Mucosa of gallbladder (tissue), 1 donor: ENCODE measurements around the gene CLIC5. TPM values are rescaled to one million over a fixed set of nuclear protein-coding genes. Genes with fewer than 3 reads are reported as not detected.

Experiments used
- DNase-seq: peaks from one replicate; pipeline ENCODE4 v3.0.0-alpha.2; 2020; ENCODE audit warnings: low spot score
- total RNA-seq: library from RNA; stranded (reverse); gene quantifications from one replicate; pipeline ENCODE4 v1.2.1, GENCODE V29; 2021
- donor health status: DM: no; HTN: no; CAD: no.

CLIC5 gene
- total RNA-seq: 27.6 TPM

GRCh38 chr6:46015119-46015968 lies at the start of gene CLIC5:
Gene CLIC5 (minus strand): TSS chr6:46015860. CDS start chr6:46015542, 318 bp downstream.
- DNase-seq: peak; percentile 49

- DNase-seq: no peak
These were observed 47.3 kb upstream of the CLIC5 start for GRCh38 chr6:46062991-46063390.

DNA sequence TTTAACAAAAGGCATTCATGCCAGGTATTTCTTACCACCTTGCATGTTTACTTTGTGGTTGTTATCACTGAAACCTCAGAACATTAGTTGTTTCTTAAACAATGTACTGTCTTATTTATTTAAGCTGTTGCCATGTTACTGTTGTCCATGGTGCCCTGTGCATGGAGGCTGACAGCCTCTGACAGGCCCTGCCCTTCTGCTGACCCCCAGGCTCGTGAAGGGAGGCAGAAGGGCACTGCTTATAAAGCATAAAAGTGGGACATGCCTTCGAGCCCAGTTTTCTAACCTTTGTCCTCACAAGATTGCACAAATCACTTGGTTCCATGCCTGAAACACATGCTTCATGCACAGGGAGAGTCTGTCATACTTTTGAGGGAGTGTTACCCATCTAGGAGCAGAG lies 46.7 kb upstream of the CLIC5 start:
- peak; percentile 76 for DNase-seq

GRCh38 chr6:46061497-46061896 lies 45.8 kb upstream of the CLIC5 start:
- DNase-seq: no peak

- DNase-seq: no peak
These were observed 43.9 kb upstream of the CLIC5 start for GRCh38 chr6:46059608-46060007.

GRCh38 chr6:46058951-46059350 lies 43.3 kb upstream of the CLIC5 start:
- no peak for DNase-seq

DNA sequence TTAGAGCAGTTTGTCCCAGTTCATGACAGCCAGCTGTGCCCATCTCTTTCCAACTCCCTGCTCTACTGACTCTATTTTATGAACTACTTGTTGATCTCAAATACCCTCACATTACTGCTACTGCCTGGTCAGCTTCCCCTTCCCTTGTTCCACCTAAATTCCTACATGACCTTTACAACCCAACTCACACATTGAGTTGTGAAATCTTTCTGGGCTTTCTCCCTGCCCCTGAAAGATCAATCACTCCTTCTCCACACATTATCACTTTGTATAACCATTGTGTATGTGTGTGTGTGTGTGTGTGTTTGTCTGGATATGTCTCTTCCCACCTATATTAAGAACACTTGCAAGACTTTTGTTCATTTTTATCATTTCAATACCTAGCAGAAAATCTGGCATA lies 42.1 kb upstream of the CLIC5 start:
- DNase-seq: no peak

DNA sequence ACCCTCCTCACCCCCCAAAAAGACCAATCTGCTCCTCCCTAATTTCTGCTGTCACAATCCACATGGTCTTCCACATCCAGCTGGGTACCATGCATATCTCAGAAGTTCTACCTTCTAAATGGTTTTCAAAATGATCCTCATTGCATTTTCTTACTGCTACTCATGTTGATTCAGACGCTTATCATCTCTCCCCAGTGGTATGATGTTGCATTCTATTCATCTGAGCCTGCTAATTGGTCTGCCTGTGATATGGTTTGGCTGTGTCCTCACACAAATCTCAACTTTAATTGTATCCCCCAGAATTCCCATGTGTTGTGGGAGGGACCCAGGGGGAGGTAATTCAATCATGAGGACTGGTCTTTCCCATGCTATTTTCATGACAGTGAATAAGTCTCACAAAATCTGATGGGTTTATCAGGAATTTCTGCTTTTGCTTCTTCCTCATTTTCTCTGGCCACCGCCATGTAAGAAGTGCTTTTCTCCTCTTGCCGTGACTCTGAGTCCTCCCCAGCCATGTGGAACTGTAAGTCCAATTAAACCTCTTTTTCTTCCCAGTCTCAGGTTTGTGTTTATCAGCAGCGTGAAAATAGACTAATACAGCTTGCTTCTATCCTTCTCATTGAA lies 41.4 kb upstream of the CLIC5 start:
- no peak for DNase-seq

DNA sequence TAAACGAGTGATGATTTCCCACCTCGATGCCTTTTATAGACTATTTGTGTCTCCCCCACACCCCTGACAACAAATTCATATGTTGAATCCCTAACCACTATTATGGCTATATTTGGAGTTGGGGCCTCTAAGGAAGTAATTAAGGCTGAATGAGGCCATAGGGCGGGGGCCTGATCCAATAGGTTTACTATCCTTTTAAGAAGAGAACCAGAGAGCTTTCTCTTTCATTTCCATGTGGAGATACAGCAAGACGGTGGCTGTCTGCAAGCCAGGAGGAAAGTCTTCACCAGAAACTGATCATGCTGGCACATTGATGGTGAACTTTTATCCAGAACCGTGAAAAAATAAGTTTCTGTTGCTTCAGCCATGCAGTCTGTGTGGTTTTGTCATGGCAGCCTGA lies 38.9 kb upstream of the CLIC5 start:
- DNase-seq: no peak

GRCh38 chr6:46053039-46053933 lies 37.6 kb upstream of the CLIC5 start:
- peak; percentile 18 for DNase-seq

- DNase-seq: no peak
These were observed 36.8 kb upstream of the CLIC5 start for GRCh38 chr6:46052479-46052878.

DNA sequence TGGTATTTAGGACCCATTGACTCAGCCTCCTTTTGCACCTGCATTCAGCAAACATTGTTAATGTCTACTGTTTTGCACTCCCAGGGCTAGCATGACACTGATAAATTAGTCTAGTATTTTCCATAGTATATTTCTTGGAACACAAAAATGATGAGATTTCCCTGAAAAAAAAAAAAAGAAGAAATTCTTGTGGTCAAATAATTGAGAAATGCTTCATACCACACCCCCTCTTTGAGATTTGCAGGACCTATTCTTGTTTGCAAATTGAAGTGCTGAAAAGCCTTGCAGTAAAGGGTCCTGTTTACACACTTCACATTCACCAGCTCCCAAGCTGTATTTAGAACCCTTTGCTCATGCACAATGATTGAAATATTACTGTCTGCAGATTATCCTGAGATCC lies 36.3 kb upstream of the CLIC5 start:
- DNase-seq: no peak

DNA sequence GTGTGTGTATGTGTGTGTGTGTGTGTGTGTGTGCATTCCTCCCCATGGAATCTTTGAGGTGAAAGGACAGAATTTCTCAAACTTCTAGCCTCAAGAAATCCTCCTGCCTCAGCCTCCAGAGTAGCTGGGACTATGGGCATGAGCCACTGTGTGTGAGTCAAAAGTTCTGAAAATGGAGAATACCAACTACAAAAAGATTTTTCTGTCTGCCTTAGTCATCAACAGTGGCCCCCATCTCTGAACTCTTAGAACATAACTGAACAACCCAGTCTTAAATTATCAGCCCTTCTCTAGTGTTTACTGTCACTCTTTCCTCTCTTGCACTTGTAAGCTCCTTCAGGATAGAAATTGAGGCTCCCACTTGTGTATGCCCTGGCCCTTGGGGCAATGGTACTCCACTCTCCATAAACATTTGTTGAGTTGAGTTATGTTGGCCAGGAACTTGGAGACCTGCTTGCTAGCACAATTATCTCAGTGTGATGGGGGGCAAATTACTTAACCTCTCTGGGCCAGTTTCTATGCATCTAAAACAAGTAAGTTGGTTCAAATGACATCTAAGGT lies 35.3 kb upstream of the CLIC5 start:
- DNase-seq: no peak

DNA sequence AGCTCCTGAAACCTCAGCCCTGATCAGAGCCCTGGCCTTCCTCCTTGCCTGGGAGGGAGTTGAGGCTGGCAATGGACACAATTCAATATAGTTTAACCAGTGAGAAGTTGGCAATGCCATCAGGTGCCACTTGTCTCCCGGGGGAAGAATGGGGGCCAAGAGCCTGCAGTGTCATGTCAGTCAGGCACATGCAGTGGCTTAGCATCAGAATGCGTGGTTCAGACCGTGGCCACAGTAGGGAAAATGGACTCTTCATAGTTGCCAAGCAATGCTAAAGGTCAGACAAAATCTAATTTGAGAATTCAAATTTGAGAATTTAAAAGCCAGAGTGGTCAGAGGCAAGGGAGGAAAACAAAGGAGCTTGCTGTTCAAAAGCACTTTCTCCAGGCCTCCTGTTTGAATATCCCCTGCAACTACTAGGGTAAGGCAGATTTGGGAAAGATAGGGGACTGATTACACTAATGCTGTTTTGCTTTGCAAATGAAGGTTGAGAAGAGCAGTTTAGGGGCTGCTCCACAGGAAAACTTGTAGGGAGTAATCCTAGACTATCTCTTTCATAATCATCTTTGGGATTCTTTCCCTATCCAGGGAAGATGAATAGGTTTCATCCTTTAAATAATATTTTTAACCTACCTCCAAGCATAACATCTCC lies 33.1 kb upstream of the CLIC5 start:
- DNase-seq: no peak

DNA sequence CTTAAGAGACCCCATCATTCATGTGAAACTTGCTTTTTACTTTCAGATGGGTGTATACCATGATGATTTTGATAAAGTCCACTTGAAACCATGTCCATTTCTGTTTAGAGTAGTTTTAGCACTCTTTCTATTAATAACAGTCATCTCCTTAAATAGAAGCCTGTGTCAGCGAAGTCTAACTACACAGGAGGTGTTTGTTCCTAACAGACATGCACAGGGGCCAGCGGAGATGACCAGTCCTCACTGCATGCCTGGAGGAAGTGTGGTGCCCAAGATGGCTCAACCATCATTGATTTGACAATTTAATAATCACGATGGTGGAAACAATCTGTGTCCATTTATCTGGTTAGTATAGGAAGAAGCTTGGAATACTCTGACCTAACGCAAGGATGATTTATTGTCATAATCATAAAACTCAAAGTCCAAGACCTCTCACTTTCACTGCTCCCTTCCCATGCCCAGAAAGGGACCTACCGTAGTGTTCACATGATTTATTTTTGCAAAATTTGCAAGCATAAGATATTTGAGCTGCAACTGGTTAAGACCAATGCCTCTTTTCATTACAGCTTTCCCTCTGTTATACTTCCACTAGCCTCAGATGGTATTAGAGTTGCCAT lies 31.0 kb upstream of the CLIC5 start:
- no peak for DNase-seq

GRCh38 chr6:46044881-46045617 lies 29.4 kb upstream of the CLIC5 start:
- DNase-seq: peak; percentile 16

DNA sequence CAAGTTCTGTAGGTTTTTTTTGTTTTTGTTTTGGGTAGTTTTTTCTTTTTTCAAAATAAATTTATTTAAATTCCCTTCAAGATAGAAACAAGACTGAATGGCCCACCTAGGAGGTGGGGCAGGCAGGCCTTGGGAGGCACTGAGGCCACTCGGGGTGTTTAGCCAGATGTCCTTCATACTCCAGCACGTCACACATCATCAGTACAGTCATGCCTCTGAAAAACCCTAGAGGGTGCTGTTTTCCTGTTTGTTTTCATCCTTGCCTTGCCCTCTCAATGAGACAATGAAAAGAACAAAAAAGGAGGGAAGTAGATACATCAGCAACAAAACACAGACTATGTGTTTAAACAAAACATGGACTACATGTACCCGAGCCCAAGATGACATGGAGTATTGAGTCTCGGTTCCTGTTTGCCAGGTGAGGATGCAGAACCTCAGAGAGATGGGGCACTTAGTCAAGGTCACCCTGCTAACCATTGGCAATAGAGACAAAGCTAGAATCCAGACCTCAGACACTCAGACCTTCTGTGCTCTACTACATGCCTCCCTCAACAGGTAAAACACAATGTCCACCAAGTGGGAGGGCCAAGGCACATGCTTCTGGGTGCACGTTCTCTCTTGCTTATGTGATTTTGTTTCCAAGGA lies 26.8 kb upstream of the CLIC5 start:
- peak; percentile 30 for DNase-seq

DNA sequence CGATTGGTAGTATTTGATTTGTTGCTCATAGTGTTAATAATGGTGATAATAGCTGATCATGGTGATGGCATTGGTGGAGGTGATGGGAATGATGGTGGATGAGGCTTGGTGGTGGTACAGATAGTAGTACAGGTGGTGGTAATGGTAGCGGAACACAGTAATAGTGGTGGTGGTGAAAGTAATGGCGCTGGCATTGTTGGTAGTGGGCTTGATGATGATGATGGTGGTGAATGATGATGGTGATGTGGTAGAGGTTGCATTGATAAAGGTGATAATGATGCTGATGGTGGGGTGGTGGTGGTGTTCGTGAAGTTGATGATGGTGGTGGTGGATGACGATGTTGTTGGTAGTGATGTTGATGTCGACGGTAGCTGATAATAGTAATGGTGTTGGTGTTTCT lies 24.6 kb upstream of the CLIC5 start:
- no peak for DNase-seq

- DNase-seq: no peak
These were observed 24.0 kb upstream of the CLIC5 start for GRCh38 chr6:46039646-46040045.

DNA sequence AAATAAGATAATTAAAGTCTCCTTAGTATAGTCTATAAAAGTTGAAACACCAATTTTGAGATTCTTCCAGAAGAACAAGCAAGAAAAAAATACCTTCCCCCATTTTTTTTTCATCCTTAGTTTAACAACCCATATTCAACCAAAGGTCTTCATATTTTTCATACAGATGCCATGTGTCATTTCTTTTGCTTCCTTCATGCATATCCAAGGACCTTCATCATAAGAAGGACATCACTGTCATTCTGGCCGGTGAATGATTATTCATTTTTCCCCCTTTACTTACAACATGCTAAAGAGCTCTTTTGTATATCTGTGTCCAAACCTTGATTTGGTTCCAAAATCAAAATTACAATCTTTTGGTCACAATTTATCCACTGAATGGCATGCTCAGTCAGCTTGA lies 21.3 kb upstream of the CLIC5 start:
- DNase-seq: no peak
